Neural progenitor cell (in vitro differentiated cells): ENCODE measurements around the gene CALHM3. TPM values are rescaled to one million over a fixed set of nuclear protein-coding genes. Genes with fewer than 3 reads are reported as not detected.

Experiments
- DNase-seq: peaks from one replicate; pipeline ENCODE4 v3.0.0-alpha.2; 2016; ENCODE audit warnings: low spot score
- H2AFZ ChIP-seq: fragments of 200-600 bp; sonication (generic); replicated peaks from 2 replicates; pipeline ENCODE4 v1.6.1; 2016; ENCODE audit warnings: antibody characterized with exemption
- H3F3A ChIP-seq: fragments of 200-600 bp; sonication (generic); 2 replicates; pipeline ENCODE4 v1.6.1; 2016; ENCODE audit warnings: antibody characterized with exemption, low read depth
- H3K27ac ChIP-seq: fragments of 200-600 bp; sonication (generic); 2 replicates; pipeline ENCODE4 v1.5.1; 2016; ENCODE audit warnings: mild to moderate bottlenecking
- H3K27me3 ChIP-seq: fragments of 200-600 bp; sonication (generic); 2 replicates; pipeline ENCODE4 v1.6.1; 2016; ENCODE audit warnings: mild to moderate bottlenecking, moderate library complexity
- H3K36me3 ChIP-seq: fragments of 200-600 bp; sonication (generic); 2 replicates; pipeline ENCODE4 v1.5.1; 2016
- H3K4me1 ChIP-seq: fragments of 200-600 bp; sonication (generic); 2 replicates; pipeline ENCODE4 v1.6.1; 2016; ENCODE audit warnings: mixed run types
- H3K4me2 ChIP-seq: fragments of 200-600 bp; sonication (generic); 2 replicates; pipeline ENCODE4 v1.6.1; 2016
- H3K4me3 ChIP-seq: fragments of 200-600 bp; sonication (generic); 2 replicates; pipeline ENCODE4 v1.5.1; 2016
- H3K79me2 ChIP-seq: fragments of 200-600 bp; sonication (generic); 2 replicates; pipeline ENCODE4 v1.6.1; 2016; ENCODE audit warnings: low read depth
- H3K9ac ChIP-seq: fragments of 200-600 bp; sonication (generic); 2 replicates; pipeline ENCODE4 v1.6.1; 2016
- H3K9me3 ChIP-seq: fragments of 200-600 bp; sonication (generic); 2 replicates; pipeline ENCODE4 v1.5.1; 2016; ENCODE audit warnings: low read depth
- H4K20me1 ChIP-seq: fragments of 200-600 bp; sonication (generic); 2 replicates; pipeline ENCODE4 v1.6.1; 2016; ENCODE audit warnings: low read depth
- H3K27ac Mint-ChIP-seq: 3 replicates; pipeline ENCODE4 v1.8.0; 2021; ENCODE audit warnings: mixed read lengths
- H3K27me3 Mint-ChIP-seq: 2 replicates; pipeline ENCODE4 v1.8.0; 2022; ENCODE audit warnings: low read depth, mild to moderate bottlenecking, inconsistent platforms, moderate library complexity, mixed read lengths; ENCODE audit not compliant: insufficient read depth
- H3K36me3 Mint-ChIP-seq: 3 replicates; pipeline ENCODE4 v1.8.0; 2021; ENCODE audit warnings: mixed read lengths
- H3K4me1 Mint-ChIP-seq: 3 replicates; pipeline ENCODE4 v1.8.0; 2021; ENCODE audit warnings: mixed read lengths
- H3K4me3 Mint-ChIP-seq: 3 replicates; pipeline ENCODE4 v1.8.0; 2021; ENCODE audit warnings: mild to moderate bottlenecking, moderate library complexity, mixed read lengths
- H3K9me3 Mint-ChIP-seq: 3 replicates; pipeline ENCODE4 v1.8.0; 2020; ENCODE audit warnings: mixed read lengths
- CTCF ChIP-seq: fragments of 200-600 bp; sonication (generic); IDR thresholded peaks from 2 replicates; pipeline ENCODE4 v1.5.1; 2017; ENCODE audit warnings: antibody characterized with exemption, mild to moderate bottlenecking
- EZH2 ChIP-seq: fragments of 200-600 bp; sonication (generic); IDR thresholded peaks from 2 replicates; pipeline ENCODE4 v1.6.1; 2017; ENCODE audit warnings: antibody characterized with exemption, mild to moderate bottlenecking, moderate library complexity
- EZH2phosphoT487 ChIP-seq: fragments of 200-600 bp; sonication (generic); IDR thresholded peaks from 2 replicates; pipeline ENCODE4 v1.6.1; 2017; ENCODE audit warnings: antibody characterized with exemption
- total RNA-seq: library from RNA; depleted of rRNA; stranded (reverse); fragments of >200 nt; gene quantifications from 2 replicates; pipeline ENCODE4 v1.2.3, GENCODE V29; 2015; ENCODE audit warnings: low replicate concordance

Gene CALHM3
- total RNA-seq, 1 donor from 2014 or later: not detected

- Histone ChIP-seq H3K4me2 (no peak overlapping the region), H3K79me2 (no peaks in the 10 kb centered on the region), H2AFZ (no peak overlapping the region), H3K4me3 (no peak overlapping the region), H4K20me1 (no peaks in the 10 kb centered on the region), H3K9me3 (no peaks in the 10 kb centered on the region), H3K27me3 (no peaks in the 10 kb centered on the region), H3F3A (no peaks in the 10 kb centered on the region), H3K9ac (no peak overlapping the region), H3K27ac (no peak overlapping the region), H3K4me1 (no peaks in the 10 kb centered on the region), H3K36me3 (no peaks in the 10 kb centered on the region)
- Mint-ChIP-seq H3K4me3 (no peak overlapping the region), H3K36me3 (peaks cover 38% of the 10 kb centered on the region), H3K27me3 (peaks cover 3% of the 10 kb centered on the region), H3K27ac (no peak overlapping the region), H3K4me1 (no peaks in the 10 kb centered on the region), H3K9me3 (no peaks in the 10 kb centered on the region)
- TF ChIP-seq EZH2phosphoT487 (no peak), EZH2 (no peak), CTCF (no peak)
- DNase-seq: no peak
Measured at GRCh38 chr10:103441611-103442010, 37.4 kb downstream of the CALHM3 start.

- H3K9me3 Mint-ChIP-seq: no peaks in the 10 kb centered on the region
- Histone ChIP-seq H3K4me2 (no peak overlapping the region), H3K4me3 (no peak overlapping the region), H2AFZ (no peak overlapping the region), H3K27ac (no peak overlapping the region), H3K36me3 (no peaks in the 10 kb centered on the region), H3K27me3 (no peaks in the 10 kb centered on the region), H3K79me2 (no peaks in the 10 kb centered on the region), H3K4me1 (no peaks in the 10 kb centered on the region), H3K9me3 (no peaks in the 10 kb centered on the region), H3F3A (no peaks in the 10 kb centered on the region), H4K20me1 (no peaks in the 10 kb centered on the region), H3K9ac (no peak overlapping the region)
- no peak overlapping the region for H3K27ac Mint-ChIP-seq
- H3K27me3 Mint-ChIP-seq: peaks cover 3% of the 10 kb centered on the region
- peaks cover 40% of the 10 kb centered on the region for H3K36me3 Mint-ChIP-seq
- H3K4me1 Mint-ChIP-seq: no peaks in the 10 kb centered on the region
- H3K4me3 Mint-ChIP-seq: no peak overlapping the region
- TF ChIP-seq EZH2phosphoT487: no peak
- TF ChIP-seq CTCF: no peak
- no peak for TF ChIP-seq EZH2
- DNase-seq: no peak
Measured at GRCh38 chr10:103441206-103441605, 37.8 kb downstream of the CALHM3 start.

GRCh38 chr10:103440416-103440815, 38.6 kb downstream of the CALHM3 start:
- H3K36me3 ChIP-seq: no peaks in the 10 kb centered on the region
- H3F3A ChIP-seq: no peaks in the 10 kb centered on the region
- H3K27me3 Mint-ChIP-seq: peaks cover 3% of the 10 kb centered on the region
- H3K9me3 Mint-ChIP-seq: no peaks in the 10 kb centered on the region
- no peak overlapping the region for H3K4me2 ChIP-seq
- no peaks in the 10 kb centered on the region for H4K20me1 ChIP-seq
- H3K4me1 Mint-ChIP-seq: no peaks in the 10 kb centered on the region
- no peak overlapping the region for H3K9ac ChIP-seq
- no peaks in the 10 kb centered on the region for H3K79me2 ChIP-seq
- no peak overlapping the region for H3K4me3 Mint-ChIP-seq
- TF ChIP-seq EZH2 (no peak), CTCF (no peak), EZH2phosphoT487 (no peak)
- no peaks in the 10 kb centered on the region for H3K4me1 ChIP-seq
- no peak overlapping the region for H3K27ac ChIP-seq
- no peaks in the 10 kb centered on the region for H3K27me3 ChIP-seq
- H2AFZ ChIP-seq: no peak overlapping the region
- H3K36me3 Mint-ChIP-seq: peaks cover 40% of the 10 kb centered on the region
- no peak overlapping the region for H3K27ac Mint-ChIP-seq
- no peak overlapping the region for H3K4me3 ChIP-seq
- no peaks in the 10 kb centered on the region for H3K9me3 ChIP-seq
- DNase-seq: no peak
